Measurements from ENCODE around the gene FOCAD.
"Not testable (repeated sequence)": the region's sequence is repeated elsewhere in the genome, so short reads cannot be mapped to it uniquely, and the experiment has no call there.

FOCAD gene

DNA sequence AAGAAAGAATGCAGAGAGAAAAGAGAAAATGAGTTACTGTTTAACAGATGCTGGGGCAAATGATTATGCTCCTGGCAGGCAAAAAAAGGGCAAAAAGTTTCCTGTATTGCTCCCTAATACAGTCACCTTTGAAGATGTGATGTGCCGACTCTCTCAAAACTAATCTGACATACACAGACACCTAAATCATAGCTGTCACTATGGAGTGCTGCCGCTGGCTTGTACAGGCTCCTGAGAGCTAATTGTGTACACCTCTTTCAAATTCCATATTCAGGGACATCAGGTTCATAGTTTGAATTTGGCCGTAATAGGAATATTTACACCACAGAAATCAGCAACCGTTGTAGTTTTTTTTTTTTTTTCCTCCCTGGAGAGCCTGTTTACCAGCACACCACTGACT is 12.4 kb upstream of the FOCAD start:
- Histone ChIP-seq H3K4me1 (ENCODE audit: control insufficient read depth, insufficient read depth, low read length, poor library complexity, severe bottlenecking) (no peaks in the 10 kb centered on the region), H3K9me3 (ENCODE audit: control insufficient read depth, low read length) (no peaks in the 10 kb centered on the region), H3K27ac (ENCODE audit: insufficient read depth, low read length, poor library complexity, severe bottlenecking) (no peak overlapping the region), H3K4me3 (ENCODE audit: insufficient read depth, low read depth, low read length, poor library complexity, severe bottlenecking) (no peak overlapping the region), H3K36me3 (ENCODE audit: control insufficient read depth, insufficient read depth, low read length) (no peaks in the 10 kb centered on the region), H3K27me3 (replicated peaks; ENCODE audit: control insufficient read depth, insufficient read depth, low read length, poor library complexity, severe bottlenecking) (no peaks in the 10 kb centered on the region)
- no peak for DNase-seq

GRCh38 chr9:20673537-20673936 is 10.5 kb upstream of the FOCAD start:
- not testable (repeated sequence) for H3K4me3 ChIP-seq (ENCODE audit: insufficient read depth, low read depth, low read length, poor library complexity, severe bottlenecking); H3K27ac ChIP-seq (ENCODE audit: insufficient read depth, low read length, poor library complexity, severe bottlenecking); H3K36me3 ChIP-seq (ENCODE audit: control insufficient read depth, insufficient read depth, low read length); H3K9me3 ChIP-seq (ENCODE audit: control insufficient read depth, low read length); H3K4me1 ChIP-seq (ENCODE audit: control insufficient read depth, insufficient read depth, low read length, poor library complexity, severe bottlenecking); DNase-seq; H3K27me3 ChIP-seq (replicated peaks; ENCODE audit: control insufficient read depth, insufficient read depth, low read length, poor library complexity, severe bottlenecking)

- H3K4me3 ChIP-seq (ENCODE audit: insufficient read depth, low read depth, low read length, poor library complexity, severe bottlenecking): no peak overlapping the region
- no peaks in the 10 kb centered on the region for H3K9me3 ChIP-seq (ENCODE audit: control insufficient read depth, low read length)
- H3K4me1 ChIP-seq (ENCODE audit: control insufficient read depth, insufficient read depth, low read length, poor library complexity, severe bottlenecking): peaks cover 4% of the 10 kb centered on the region
- H3K27me3 ChIP-seq (replicated peaks; ENCODE audit: control insufficient read depth, insufficient read depth, low read length, poor library complexity, severe bottlenecking): no peaks in the 10 kb centered on the region
- H3K27ac ChIP-seq (ENCODE audit: insufficient read depth, low read length, poor library complexity, severe bottlenecking): no peak overlapping the region
- no peaks in the 10 kb centered on the region for H3K36me3 ChIP-seq (ENCODE audit: control insufficient read depth, insufficient read depth, low read length)
- DNase-seq: no peak
These were observed 2.6 kb upstream of the FOCAD start for GRCh38 chr9:20681467-20681866.

- Histone ChIP-seq H3K9me3 (ENCODE audit: control insufficient read depth, low read length) (no peaks in the 10 kb centered on the region), H3K36me3 (ENCODE audit: control insufficient read depth, insufficient read depth, low read length) (no peaks in the 10 kb centered on the region), H3K4me1 (ENCODE audit: control insufficient read depth, insufficient read depth, low read length, poor library complexity, severe bottlenecking) (peaks cover 4% of the 10 kb centered on the region), H3K27ac (ENCODE audit: insufficient read depth, low read length, poor library complexity, severe bottlenecking) (peak overlapping the region; percentile 61), H3K4me3 (ENCODE audit: insufficient read depth, low read depth, low read length, poor library complexity, severe bottlenecking) (peak overlapping the region; percentile 73), H3K27me3 (replicated peaks; ENCODE audit: control insufficient read depth, insufficient read depth, low read length, poor library complexity, severe bottlenecking) (no peaks in the 10 kb centered on the region)
- peak; percentile 17 to 25 (median 23) for DNase-seq
These were observed 566 bp upstream of the FOCAD start for GRCh38 chr9:20683351-20684034.

- peak overlapping the region; percentile 61 for H3K27ac ChIP-seq (ENCODE audit: insufficient read depth, low read length, poor library complexity, severe bottlenecking)
- DNase-seq: no peak
- peak overlapping the region; percentile 73 for H3K4me3 ChIP-seq (ENCODE audit: insufficient read depth, low read depth, low read length, poor library complexity, severe bottlenecking)
- peaks cover 4% of the 10 kb centered on the region for H3K4me1 ChIP-seq (ENCODE audit: control insufficient read depth, insufficient read depth, low read length, poor library complexity, severe bottlenecking)
- H3K36me3 ChIP-seq (ENCODE audit: control insufficient read depth, insufficient read depth, low read length): no peaks in the 10 kb centered on the region
- no peaks in the 10 kb centered on the region for H3K9me3 ChIP-seq (ENCODE audit: control insufficient read depth, low read length)
- H3K27me3 ChIP-seq (replicated peaks; ENCODE audit: control insufficient read depth, insufficient read depth, low read length, poor library complexity, severe bottlenecking): no peaks in the 10 kb centered on the region
These were observed 1.0 kb downstream of the FOCAD start for GRCh38 chr9:20684875-20685696.

DNA sequence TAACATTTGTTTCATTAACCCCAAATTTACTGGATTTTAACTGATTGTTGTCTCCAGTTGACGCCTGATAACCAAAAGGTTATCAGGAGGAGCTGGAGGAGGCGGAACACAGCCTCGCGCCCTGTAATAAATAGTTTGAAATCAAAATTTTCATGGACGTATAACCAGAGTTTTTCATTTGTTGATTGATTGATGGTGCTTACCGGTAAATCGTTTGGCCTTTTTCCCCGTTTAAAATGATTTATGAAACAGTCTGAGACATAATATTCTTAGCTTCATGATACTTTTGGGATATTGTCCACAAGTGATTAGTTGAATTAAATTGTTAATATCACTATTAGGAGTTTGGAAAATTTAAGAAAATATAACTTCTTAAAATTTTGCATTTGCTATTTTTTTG is 1.7 kb downstream of the FOCAD start:
- no peaks in the 10 kb centered on the region for H3K36me3 ChIP-seq (ENCODE audit: control insufficient read depth, insufficient read depth, low read length)
- peaks cover 4% of the 10 kb centered on the region for H3K4me1 ChIP-seq (ENCODE audit: control insufficient read depth, insufficient read depth, low read length, poor library complexity, severe bottlenecking)
- no peaks in the 10 kb centered on the region for H3K9me3 ChIP-seq (ENCODE audit: control insufficient read depth, low read length)
- H3K27me3 ChIP-seq (replicated peaks; ENCODE audit: control insufficient read depth, insufficient read depth, low read length, poor library complexity, severe bottlenecking): no peaks in the 10 kb centered on the region
- no peak overlapping the region for H3K4me3 ChIP-seq (ENCODE audit: insufficient read depth, low read depth, low read length, poor library complexity, severe bottlenecking)
- DNase-seq: no peak
- H3K27ac ChIP-seq (ENCODE audit: insufficient read depth, low read length, poor library complexity, severe bottlenecking): no peak overlapping the region

DNA sequence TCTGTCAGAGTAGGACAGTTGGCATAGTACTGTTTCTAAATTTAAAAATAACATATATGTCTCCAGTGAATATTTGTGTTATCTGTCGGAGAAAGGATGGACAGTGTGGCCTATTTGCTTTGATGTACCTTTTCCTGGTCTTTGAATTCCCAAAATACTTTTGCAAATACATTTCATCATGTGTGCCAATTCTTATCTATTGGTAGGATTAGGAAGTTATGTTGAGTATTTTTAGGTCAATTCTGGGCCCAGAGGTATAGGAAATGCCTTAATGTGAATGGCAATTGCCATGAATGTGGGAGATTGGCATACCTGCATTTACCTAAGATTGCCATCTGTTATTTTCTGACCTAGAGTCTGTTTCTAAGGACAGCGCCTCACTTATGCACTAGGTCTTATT is 5.8 kb downstream of the FOCAD start:
- Histone ChIP-seq H3K4me1 (ENCODE audit: control insufficient read depth, insufficient read depth, low read length, poor library complexity, severe bottlenecking) (no peaks in the 10 kb centered on the region), H3K27me3 (replicated peaks; ENCODE audit: control insufficient read depth, insufficient read depth, low read length, poor library complexity, severe bottlenecking) (no peaks in the 10 kb centered on the region), H3K4me3 (ENCODE audit: insufficient read depth, low read depth, low read length, poor library complexity, severe bottlenecking) (no peak overlapping the region), H3K36me3 (ENCODE audit: control insufficient read depth, insufficient read depth, low read length) (no peaks in the 10 kb centered on the region), H3K9me3 (ENCODE audit: control insufficient read depth, low read length) (no peaks in the 10 kb centered on the region), H3K27ac (ENCODE audit: insufficient read depth, low read length, poor library complexity, severe bottlenecking) (no peak overlapping the region)
- no peak for DNase-seq

- Histone ChIP-seq H3K36me3 (ENCODE audit: control insufficient read depth, insufficient read depth, low read length) (no peaks in the 10 kb centered on the region), H3K4me3 (ENCODE audit: insufficient read depth, low read depth, low read length, poor library complexity, severe bottlenecking) (no peak overlapping the region), H3K4me1 (ENCODE audit: control insufficient read depth, insufficient read depth, low read length, poor library complexity, severe bottlenecking) (no peaks in the 10 kb centered on the region), H3K27me3 (replicated peaks; ENCODE audit: control insufficient read depth, insufficient read depth, low read length, poor library complexity, severe bottlenecking) (no peaks in the 10 kb centered on the region), H3K27ac (ENCODE audit: insufficient read depth, low read length, poor library complexity, severe bottlenecking) (no peak overlapping the region), H3K9me3 (ENCODE audit: control insufficient read depth, low read length) (no peaks in the 10 kb centered on the region)
- DNase-seq: no peak
These were observed 8.5 kb downstream of the FOCAD start for GRCh38 chr9:20692554-20692953.

DNA sequence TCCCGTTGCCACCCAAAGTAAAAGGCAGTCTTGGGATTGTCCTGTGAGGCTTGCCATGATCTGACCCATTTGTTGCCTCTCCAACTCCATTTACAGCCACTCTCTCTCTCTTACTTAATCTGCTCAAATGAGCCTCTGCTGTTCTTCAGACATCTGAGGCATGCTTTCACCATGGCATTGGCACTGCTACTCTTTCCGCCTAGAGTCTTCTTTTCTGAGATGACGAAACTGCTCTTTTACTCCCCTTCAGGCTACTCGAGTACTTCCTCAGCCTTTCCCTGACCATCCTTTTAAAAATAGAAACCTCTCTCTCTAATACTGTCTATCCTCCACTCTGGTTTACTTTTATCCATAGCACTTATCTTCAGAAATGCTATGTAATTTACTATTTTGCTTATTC is 9.0 kb downstream of the FOCAD start:
- DNase-seq: no peak
- Histone ChIP-seq H3K27me3 (replicated peaks; ENCODE audit: control insufficient read depth, insufficient read depth, low read length, poor library complexity, severe bottlenecking) (no peaks in the 10 kb centered on the region), H3K4me1 (ENCODE audit: control insufficient read depth, insufficient read depth, low read length, poor library complexity, severe bottlenecking) (no peaks in the 10 kb centered on the region), H3K27ac (ENCODE audit: insufficient read depth, low read length, poor library complexity, severe bottlenecking) (no peak overlapping the region), H3K9me3 (ENCODE audit: control insufficient read depth, low read length) (no peaks in the 10 kb centered on the region), H3K36me3 (ENCODE audit: control insufficient read depth, insufficient read depth, low read length) (no peaks in the 10 kb centered on the region), H3K4me3 (ENCODE audit: insufficient read depth, low read depth, low read length, poor library complexity, severe bottlenecking) (no peak overlapping the region)

DNA sequence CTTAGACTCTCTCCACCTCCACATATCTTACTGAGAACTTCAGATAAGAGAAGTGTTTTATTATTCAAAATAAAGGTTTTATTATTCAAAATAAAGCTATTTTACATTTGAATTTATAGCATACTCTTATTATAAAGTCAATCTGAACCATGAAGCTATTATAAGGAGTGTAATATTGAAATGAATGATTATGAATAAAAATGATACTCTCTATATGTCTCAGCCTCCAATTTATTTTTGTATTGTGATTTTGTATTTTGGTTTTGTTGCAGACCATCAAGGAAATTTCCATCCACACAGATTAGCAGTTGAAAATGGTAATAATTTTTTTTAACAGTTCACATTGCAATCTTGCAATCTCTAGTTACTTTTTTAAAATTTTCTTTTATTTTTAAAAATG is 10.2 kb downstream of the FOCAD start:
- Histone ChIP-seq H3K4me1 (ENCODE audit: control insufficient read depth, insufficient read depth, low read length, poor library complexity, severe bottlenecking) (no peaks in the 10 kb centered on the region), H3K36me3 (ENCODE audit: control insufficient read depth, insufficient read depth, low read length) (no peaks in the 10 kb centered on the region), H3K27me3 (replicated peaks; ENCODE audit: control insufficient read depth, insufficient read depth, low read length, poor library complexity, severe bottlenecking) (no peaks in the 10 kb centered on the region), H3K27ac (ENCODE audit: insufficient read depth, low read length, poor library complexity, severe bottlenecking) (no peak overlapping the region), H3K4me3 (ENCODE audit: insufficient read depth, low read depth, low read length, poor library complexity, severe bottlenecking) (no peak overlapping the region), H3K9me3 (ENCODE audit: control insufficient read depth, low read length) (no peaks in the 10 kb centered on the region)
- DNase-seq: no peak

Data from effector memory CD4-positive, alpha-beta T cell (primary cell).